Colonic mucosa (tissue), 4 donors: ENCODE results near the gene NPSR1. TPM values are rescaled to one million over a fixed set of nuclear protein-coding genes. Genes with fewer than 3 reads are reported as not detected.

Experiments used
- DNase-seq: peaks from one replicate; pipeline ENCODE4 v3.0.0-alpha.2; 2020
- H3K27ac ChIP-seq: fragments of 200-600 bp; one replicate; pipeline ENCODE4 v1.8.0; 2021
- H3K27me3 ChIP-seq: fragments of 200-600 bp; one replicate; pipeline ENCODE4 v1.8.0; 2021
- H3K36me3 ChIP-seq: fragments of 200-600 bp; one replicate; pipeline ENCODE4 v1.8.0; 2021
- H3K4me1 ChIP-seq: fragments of 200-600 bp; one replicate; pipeline ENCODE4 v1.8.0; 2021; ENCODE audit warnings: mild to moderate bottlenecking
- H3K4me3 ChIP-seq: fragments of 200-600 bp; one replicate; pipeline ENCODE4 v1.8.0; 2021
- H3K9ac ChIP-seq, 2 donors: one replicate each; pipeline ENCODE4 v1.7.0; 2013; ENCODE audit warnings: control low read depth in 2 of 2, low read depth in 2 of 2, low read length in 2 of 2
- H3K9me3 ChIP-seq: fragments of 200-600 bp; one replicate; pipeline ENCODE4 v1.8.0; 2021
- CTCF ChIP-seq: fragments of 200-600 bp; IDR thresholded peaks from one replicate; pipeline ENCODE4 v1.8.0; 2022; ENCODE audit warnings: antibody characterized with exemption, mild to moderate bottlenecking
- intact Hi-C: fragments of 100-400 bp; cut with DNase I; formaldehyde crosslinking; loops from one replicate; pipeline ENCODE4 v1.14.1; 2022
- total RNA-seq, 2 donors: library from RNA; stranded (reverse); fragmentation: NEBNext Ultra II Directional in 1 of 2; extraction: Animal tissue kit (Norgen Biotek cat#: 25700) in 1 of 2; gene quantifications; one replicate each; pipeline ENCODE4 v1.2.1, GENCODE V29; 2021
- donor health status: healthy.
- donor health status: DM: no; HTN: no; CAD: no.
- donor health status: DM: no; HTN: no; CAD: no.

NPSR1 gene
- total RNA-seq, 2 donors from 2014 or later = 1.0 TPM; not detected in 1

GRCh38 chr7:34756691-34757090, 98.7 kb downstream of the NPSR1 start:
- Histone ChIP-seq H3K27ac (no peak overlapping the region), H3K36me3 (no peaks in the 10 kb centered on the region), H3K9me3 (no peaks in the 10 kb centered on the region), H3K27me3 (no peaks in the 10 kb centered on the region), H3K4me1 (no peaks in the 10 kb centered on the region), H3K9ac (no peak overlapping the region), H3K4me3 (no peak overlapping the region)
- TF ChIP-seq CTCF = no peak
- intact Hi-C loops = no loop called here
- DNase-seq = no peak

- H3K4me1 ChIP-seq = no peaks in the 10 kb centered on the region
- DNase-seq = no peak
- H3K9me3 ChIP-seq = no peaks in the 10 kb centered on the region
- no peak overlapping the region for H3K9ac ChIP-seq
- intact Hi-C loops = no loop called here
- no peak overlapping the region for H3K4me3 ChIP-seq
- H3K27ac ChIP-seq = no peak overlapping the region
- H3K27me3 ChIP-seq = no peaks in the 10 kb centered on the region
- no peaks in the 10 kb centered on the region for H3K36me3 ChIP-seq
- TF ChIP-seq CTCF = no peak
Measured at GRCh38 chr7:34757570-34758110, 99.6 kb downstream of the NPSR1 start.

GRCh38 chr7:34758111-34758601, 100.1 kb downstream of the NPSR1 start:
- no peaks in the 10 kb centered on the region for H3K27me3 ChIP-seq
- intact Hi-C loops = no loop called here
- no peak overlapping the region for H3K4me3 ChIP-seq
- H3K9me3 ChIP-seq = no peaks in the 10 kb centered on the region
- DNase-seq = no peak
- H3K4me1 ChIP-seq = no peaks in the 10 kb centered on the region
- no peak overlapping the region for H3K9ac ChIP-seq
- no peak for TF ChIP-seq CTCF
- H3K27ac ChIP-seq = no peak overlapping the region
- H3K36me3 ChIP-seq = no peaks in the 10 kb centered on the region

- H3K4me1 ChIP-seq = no peaks in the 10 kb centered on the region
- intact Hi-C loops = no loop called here
- no peak overlapping the region for H3K9ac ChIP-seq
- H3K9me3 ChIP-seq = no peaks in the 10 kb centered on the region
- no peaks in the 10 kb centered on the region for H3K27me3 ChIP-seq
- H3K4me3 ChIP-seq = no peak overlapping the region
- no peak for DNase-seq
- no peaks in the 10 kb centered on the region for H3K36me3 ChIP-seq
- no peak overlapping the region for H3K27ac ChIP-seq
- TF ChIP-seq CTCF = peak; percentile 42
Measured at GRCh38 chr7:34759477-34760125, 101.6 kb downstream of the NPSR1 start.

- Histone ChIP-seq H3K36me3 (no peaks in the 10 kb centered on the region), H3K4me3 (no peak overlapping the region), H3K27me3 (no peaks in the 10 kb centered on the region), H3K9me3 (no peaks in the 10 kb centered on the region), H3K4me1 (no peaks in the 10 kb centered on the region), H3K27ac (no peak overlapping the region), H3K9ac (no peak overlapping the region)
- no peak for TF ChIP-seq CTCF
- DNase-seq = no peak
- intact Hi-C loops = no loop called here
Measured at GRCh38 chr7:34760271-34760670, 102.3 kb downstream of the NPSR1 start.
